HFF-Myc (cell line): Measurements from ENCODE around the gene ZNF354C.
"Not testable (repeated sequence)": the region's sequence is repeated elsewhere in the genome, so short reads cannot be mapped to it uniquely, and the experiment has no call there.

Experiments used
- DNase-seq: peaks from one replicate; pipeline ENCODE4 v3.0.0-alpha.2; 2011; ENCODE audit warnings: low read depth; ENCODE audit errors: extremely low read depth
- H3K4me3 ChIP-seq: replicated peaks from 2 replicates; pipeline ENCODE4 v1.5.1; 2011; ENCODE audit warnings: low read depth, mild to moderate bottlenecking, control low read depth, low read length
- TF ChIP-seq, protein P1 (sequence below): IDR thresholded peaks from 2 replicates; pipeline ENCODE4 v1.5.1; 2012; ENCODE audit warnings: mild to moderate bottlenecking, low read depth, low read length, control low read depth; ENCODE audit errors: missing control alignments

The ZNF354C gene

DNA sequence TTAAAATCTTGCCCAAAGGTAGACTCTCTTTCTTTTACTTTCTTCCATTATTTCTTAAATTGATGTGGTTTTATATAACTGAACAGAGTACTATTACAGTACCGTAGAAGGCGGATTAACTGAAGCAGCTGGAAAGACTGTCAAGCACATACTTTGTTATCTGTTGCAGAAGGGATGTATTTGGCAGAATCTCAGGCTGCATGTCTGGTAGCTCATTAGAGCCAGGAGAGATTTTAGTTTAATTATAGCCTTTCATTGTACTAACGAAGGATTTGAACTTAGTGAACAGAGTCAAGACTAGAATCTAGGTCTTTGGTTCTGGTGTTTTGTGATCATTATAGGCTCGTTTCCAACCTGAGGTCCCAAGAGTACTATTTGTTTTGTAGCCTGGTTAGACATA, 20.6 kb downstream of the ZNF354C start:
- DNase-seq: no peak
- TF ChIP-seq, protein P1, sequence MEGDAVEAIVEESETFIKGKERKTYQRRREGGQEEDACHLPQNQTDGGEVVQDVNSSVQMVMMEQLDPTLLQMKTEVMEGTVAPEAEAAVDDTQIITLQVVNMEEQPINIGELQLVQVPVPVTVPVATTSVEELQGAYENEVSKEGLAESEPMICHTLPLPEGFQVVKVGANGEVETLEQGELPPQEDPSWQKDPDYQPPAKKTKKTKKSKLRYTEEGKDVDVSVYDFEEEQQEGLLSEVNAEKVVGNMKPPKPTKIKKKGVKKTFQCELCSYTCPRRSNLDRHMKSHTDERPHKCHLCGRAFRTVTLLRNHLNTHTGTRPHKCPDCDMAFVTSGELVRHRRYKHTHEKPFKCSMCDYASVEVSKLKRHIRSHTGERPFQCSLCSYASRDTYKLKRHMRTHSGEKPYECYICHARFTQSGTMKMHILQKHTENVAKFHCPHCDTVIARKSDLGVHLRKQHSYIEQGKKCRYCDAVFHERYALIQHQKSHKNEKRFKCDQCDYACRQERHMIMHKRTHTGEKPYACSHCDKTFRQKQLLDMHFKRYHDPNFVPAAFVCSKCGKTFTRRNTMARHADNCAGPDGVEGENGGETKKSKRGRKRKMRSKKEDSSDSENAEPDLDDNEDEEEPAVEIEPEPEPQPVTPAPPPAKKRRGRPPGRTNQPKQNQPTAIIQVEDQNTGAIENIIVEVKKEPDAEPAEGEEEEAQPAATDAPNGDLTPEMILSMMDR: no peak
- H3K4me3 ChIP-seq: no peak overlapping the region

DNA sequence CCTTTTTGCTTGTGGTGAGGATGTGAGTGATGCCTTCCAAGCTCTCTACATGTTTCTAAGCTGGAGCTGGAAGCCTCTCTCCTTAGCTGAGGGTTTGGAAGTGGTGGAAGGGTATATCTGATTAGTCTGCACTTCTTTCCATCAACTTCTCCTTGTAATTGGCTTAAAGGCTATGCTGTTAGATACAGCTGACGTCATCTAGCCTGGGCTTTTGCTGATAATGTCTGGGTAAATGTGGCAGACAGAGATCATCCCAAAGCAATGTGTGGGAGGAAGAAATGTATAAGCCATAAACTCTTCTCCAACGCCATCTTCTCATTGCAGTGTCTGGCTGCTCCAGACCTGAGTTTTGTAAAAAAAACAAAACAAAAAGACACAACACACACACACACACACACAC, 29.3 kb downstream of the ZNF354C start:
- DNase-seq: no peak
- no peak overlapping the region for H3K4me3 ChIP-seq
- TF ChIP-seq, protein P1: no peak

DNA sequence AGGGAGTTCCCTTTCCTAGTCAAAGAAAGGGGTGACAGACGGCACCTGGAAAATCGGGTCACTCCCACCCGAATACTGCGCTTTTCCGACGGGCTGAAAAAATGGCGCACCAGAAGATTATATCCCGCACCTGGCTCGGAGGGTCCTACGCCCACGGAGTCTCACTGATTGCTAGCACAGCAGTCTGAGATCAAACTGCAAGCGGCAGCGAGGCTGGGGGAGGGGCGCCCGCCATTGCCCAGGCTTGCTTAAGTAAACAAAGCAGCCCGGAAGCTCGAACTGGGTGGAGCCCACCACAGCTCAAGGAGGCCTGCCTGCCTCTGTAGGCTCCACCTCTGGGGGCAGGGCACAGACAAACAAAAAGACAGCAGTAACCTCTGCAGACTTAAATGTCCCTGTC, 41.1 kb downstream of the ZNF354C start:
- not testable (repeated sequence) for DNase-seq, H3K4me3 ChIP-seq

DNA sequence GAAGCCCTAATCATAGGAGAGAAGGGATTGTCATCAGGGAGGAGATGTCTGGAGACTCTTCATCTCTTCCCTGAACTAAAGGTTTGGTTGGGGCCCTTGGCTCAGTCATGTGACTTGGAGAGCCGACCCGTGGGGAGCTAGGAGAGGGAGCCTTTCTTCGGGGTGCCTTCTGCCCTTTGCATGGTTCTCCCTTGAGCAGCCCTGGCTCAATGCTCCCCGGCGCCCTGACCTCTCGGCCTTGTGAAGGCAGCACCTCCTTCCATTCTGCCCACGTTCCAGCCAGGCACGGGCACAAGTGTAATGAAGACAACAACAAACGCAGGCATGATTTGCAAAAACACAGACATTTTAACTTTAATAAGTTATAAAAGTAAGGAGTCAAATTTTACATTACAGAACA, 50.4 kb downstream of the ZNF354C start:
- no peak for DNase-seq
- no peak overlapping the region for H3K4me3 ChIP-seq
- TF ChIP-seq, protein P1: no peak

DNA sequence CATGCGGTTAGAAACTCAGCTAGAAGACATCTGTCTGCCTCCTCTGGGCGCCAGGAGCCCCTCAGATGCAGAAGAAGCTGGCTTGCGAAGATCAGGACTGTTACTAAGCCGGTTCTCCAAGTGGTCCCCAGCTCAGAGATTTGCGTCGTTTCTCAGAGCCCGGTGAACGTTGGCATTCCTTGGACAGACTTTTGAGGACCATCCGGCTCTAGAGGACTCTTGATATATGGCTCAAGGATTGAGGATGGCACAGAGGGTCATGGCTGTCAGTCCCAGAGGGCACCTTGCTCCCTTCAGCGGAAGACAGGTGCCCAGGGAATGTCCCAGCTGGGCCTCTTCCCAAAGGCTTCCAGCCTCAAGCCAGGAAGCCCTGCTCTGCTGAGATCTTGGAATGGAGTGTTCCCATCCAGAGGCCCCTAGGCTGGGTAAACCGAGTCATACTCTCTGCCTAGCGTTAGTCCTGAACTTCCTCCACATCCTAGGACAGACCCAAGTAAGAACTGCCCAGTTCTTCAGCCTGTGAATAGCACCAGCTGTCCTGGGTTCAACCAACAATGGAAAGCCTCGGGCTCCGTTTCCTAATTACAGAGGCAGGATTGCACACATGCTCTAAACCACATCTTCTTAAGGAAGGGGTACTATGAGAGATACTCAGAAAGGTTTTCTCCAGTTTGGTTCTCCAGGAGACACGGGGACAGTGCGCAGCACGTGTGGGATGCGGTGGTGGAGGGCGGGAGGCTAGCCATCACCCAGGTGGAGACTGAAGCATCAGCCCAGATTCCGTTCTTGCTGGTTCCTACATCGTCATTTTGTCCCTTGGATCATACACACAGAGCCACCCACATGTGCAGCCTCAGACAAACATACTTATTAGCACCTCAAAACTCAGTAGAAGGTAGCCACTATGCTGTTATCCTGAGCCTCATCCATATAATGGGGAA, 51.4 kb downstream of the ZNF354C start:
- DNase-seq: no peak
- TF ChIP-seq, protein P1: no peak
- no peak overlapping the region for H3K4me3 ChIP-seq

DNA sequence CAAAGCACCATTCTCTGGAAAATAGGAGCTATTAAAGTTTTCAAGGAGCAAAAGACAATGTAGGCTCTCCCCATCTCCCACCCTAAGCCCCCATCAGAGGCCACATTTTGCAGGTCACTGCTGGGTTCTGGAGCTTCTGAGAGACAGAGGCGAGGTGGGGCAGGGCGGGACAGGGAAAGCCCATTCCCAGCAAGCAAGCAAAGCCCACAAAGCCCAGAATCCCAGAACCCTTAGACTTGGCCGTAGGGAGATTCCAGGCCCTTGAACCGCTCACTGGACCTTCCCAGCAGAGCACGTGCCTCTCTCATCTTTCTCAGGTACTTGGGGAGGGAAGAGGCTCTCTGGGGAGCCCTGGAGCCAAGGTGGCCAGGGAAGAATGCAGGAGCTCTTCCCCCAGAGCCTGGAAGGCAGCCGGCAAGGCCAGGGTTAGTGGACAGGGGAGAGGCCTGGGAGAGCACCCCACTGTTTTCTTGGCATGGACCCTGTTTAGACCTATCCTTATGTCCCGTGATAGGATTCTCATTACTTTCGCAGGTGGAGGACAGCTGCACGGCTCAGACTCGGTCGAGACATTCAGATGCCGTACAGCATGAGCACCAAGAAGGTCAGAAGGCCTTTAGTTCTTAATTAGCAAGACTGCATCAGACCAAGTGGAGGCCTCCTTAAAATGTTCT, 52.4 kb downstream of the ZNF354C start:
- no peak for DNase-seq
- no peak overlapping the region for H3K4me3 ChIP-seq
- TF ChIP-seq, protein P1: no peak

DNA sequence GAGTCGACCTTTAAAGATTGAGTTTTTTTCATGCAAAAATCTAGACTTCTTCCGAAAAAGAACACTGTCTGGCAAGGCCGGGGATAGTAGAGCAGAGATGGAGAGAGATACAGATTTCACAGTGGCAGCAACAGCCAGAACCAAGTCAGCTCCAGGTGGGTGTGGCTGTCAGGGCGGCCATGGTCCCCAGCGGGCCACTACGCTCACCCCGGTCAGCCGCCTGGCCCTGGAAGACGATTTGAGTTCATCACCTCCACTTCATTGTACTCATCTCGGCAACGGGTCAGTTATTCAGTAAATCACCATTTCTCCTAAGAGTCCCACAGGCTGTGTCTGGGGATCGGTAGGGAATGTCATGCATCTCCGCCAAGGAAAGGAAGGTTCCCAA, 53.0 kb downstream of the ZNF354C start:
- TF ChIP-seq, protein P1: no peak
- H3K4me3 ChIP-seq: no peak overlapping the region
- no peak for DNase-seq
